NCI-H748 treated with DMSO at 0.1 percent for 48 hours (cell line): ENCODE data around the gene CRYL1.

Experiments
- DNase-seq: peaks from one replicate; lab custom pipeline; 2025; lab: John Stamatoyannopoulos, UW

CRYL1 gene

GRCh38 chr13:20528452-20528851 lies 2.8 kb upstream of the CRYL1 start:
- no peak for DNase-seq

- no peak for DNase-seq
Observed at GRCh38 chr13:20526664-20527063, 1.0 kb upstream of the CRYL1 start.

GRCh38 chr13:20525144-20525600 lies 485 bp downstream of the CRYL1 start:
- DNase-seq, result peak; percentile 38

GRCh38 chr13:20521364-20522115 lies 4.1 kb downstream of the CRYL1 start:
- no peak for DNase-seq

GRCh38 chr13:20519875-20520274 lies 5.8 kb downstream of the CRYL1 start:
- no peak for DNase-seq

- DNase-seq, result no peak
Observed at GRCh38 chr13:20518660-20519100, 7.0 kb downstream of the CRYL1 start.

GRCh38 chr13:20514866-20515265 lies 10.8 kb downstream of the CRYL1 start:
- DNase-seq, result no peak

GRCh38 chr13:20513466-20513995 lies 12.1 kb downstream of the CRYL1 start:
- no peak for DNase-seq

- DNase-seq, result no peak
Observed at GRCh38 chr13:20512042-20512683, 13.5 kb downstream of the CRYL1 start.

GRCh38 chr13:20506696-20507095 lies 19.0 kb downstream of the CRYL1 start:
- DNase-seq, result no peak

GRCh38 chr13:20505405-20506366 lies 20.0 kb downstream of the CRYL1 start:
- no peak for DNase-seq

GRCh38 chr13:20503088-20504083 lies 22.3 kb downstream of the CRYL1 start:
- DNase-seq, result no peak

GRCh38 chr13:20501592-20501991 lies 24.1 kb downstream of the CRYL1 start:
- DNase-seq, result no peak

GRCh38 chr13:20501120-20501519 lies 24.5 kb downstream of the CRYL1 start:
- DNase-seq, result no peak

GRCh38 chr13:20499986-20500385 lies 25.7 kb downstream of the CRYL1 start:
- no peak for DNase-seq

GRCh38 chr13:20498659-20499058 lies 27.0 kb downstream of the CRYL1 start:
- DNase-seq, result no peak

GRCh38 chr13:20498129-20498528 lies 27.5 kb downstream of the CRYL1 start:
- no peak for DNase-seq

- DNase-seq, result no peak
Observed at GRCh38 chr13:20497006-20497775, 28.5 kb downstream of the CRYL1 start.

GRCh38 chr13:20495087-20496023 lies 30.3 kb downstream of the CRYL1 start:
- DNase-seq, result peak; percentile 86
